HL-60/S4 treated with phorbol 12-myristate 13-acetate at 8.2 ng/mL for 4 days and 3 days (cell line): Measurements from ENCODE around the gene LCE3B.
"Not testable (repeated sequence)": the region's sequence is repeated elsewhere in the genome, so short reads cannot be mapped to it uniquely, and the experiment has no call there.

ENCODE experiments used
- in situ Hi-C: fragments of 300-500 bp; cut with MboI; formaldehyde crosslinking; loops from 2 replicates; pipeline ENCODE4 v1.15.0; 2022; ENCODE audit warnings: low sequenced_read_pairs

Gene LCE3B

DNA sequence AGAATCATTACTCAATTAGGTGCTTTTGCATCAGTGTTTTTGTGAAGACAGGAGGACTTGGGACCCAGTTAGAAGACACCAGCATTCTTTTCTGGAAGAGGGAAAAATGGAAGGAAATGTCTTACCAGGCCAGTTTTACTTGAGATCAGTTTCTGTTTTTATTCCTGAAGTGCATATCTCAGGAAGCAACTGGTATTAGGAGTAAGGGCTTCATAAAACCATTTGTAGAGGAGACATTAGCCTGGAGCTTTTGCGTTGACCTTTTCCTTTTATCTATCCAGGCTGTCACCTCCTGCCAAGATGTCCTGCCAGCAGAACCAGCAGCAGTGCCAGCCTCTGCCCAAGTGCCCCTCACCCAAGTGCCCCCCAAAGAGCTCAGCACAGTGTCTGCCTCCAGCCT lies at the start of gene LCE3B:
LCE3B (plus strand) TSS at position 301 of the 400 bp plus-strand sequence; CDS start at position 301, 0 bp downstream.
- in situ Hi-C loops = no loop called here

- in situ Hi-C loops = no loop called here
Measured at GRCh38 chr1:152565115-152565514, 48.5 kb upstream of the LCE3B start.

DNA sequence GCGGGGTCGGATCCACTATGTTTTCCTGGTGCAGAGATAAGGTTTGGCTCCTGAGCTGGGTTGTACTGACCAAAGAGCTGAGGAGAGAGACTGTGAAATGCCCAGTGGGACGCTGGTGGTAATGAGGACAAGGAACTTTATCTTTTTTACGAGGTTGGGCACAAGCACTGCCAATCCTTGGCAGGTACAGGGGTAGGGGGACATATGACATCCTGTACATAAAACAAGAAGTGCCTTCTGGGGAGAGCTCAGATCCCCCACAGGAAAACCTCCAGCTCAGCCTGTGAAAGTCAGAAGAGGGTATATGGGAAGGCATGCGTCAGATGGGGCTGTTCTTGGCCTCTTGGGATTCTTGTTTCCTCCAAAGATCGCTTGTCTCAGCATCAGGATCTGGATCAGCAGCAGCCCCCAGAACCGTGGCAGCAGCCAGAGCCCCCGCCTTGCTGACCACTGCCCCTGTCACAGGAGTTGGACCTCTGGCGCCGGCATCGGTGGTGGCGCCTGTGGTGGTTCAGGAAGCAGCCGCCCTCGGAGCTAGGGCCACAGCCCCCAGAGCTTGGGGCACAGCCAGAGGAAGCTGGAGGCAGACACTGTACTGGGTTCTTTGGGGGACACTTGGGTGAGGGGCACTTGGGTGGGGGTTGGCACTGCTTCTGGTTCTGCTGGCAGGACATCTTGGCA lies 47.9 kb upstream of the LCE3B start:
- in situ Hi-C loops = no loop called here

DNA sequence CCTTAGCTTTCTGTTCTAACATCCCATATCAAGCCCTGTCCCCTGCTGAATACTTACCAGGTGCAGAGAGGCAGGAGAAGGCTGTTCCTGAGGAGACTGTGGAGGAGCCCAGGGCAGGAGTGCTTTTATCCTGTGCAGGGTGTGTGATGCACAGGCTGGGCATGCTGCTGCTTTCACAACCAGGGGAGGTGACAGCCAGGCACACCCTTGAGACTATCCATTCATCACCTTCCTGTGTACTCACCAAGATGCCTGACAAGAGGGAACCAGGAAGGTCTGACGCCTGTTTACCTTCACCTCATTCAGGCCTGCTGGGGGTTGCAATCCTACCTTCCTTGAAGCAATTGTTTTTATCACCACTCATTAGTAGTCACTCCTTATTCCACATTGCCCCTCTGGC lies 46.9 kb upstream of the LCE3B start, which contains the start of gene LCE3E:
LCE3E (minus strand) TSS at position 100 of the 400 bp plus-strand sequence. CDS start 572 bp downstream, outside the sequence.
- in situ Hi-C loops = no loop called here

GRCh38 chr1:152577168-152577567 lies 36.4 kb upstream of the LCE3B start:
- in situ Hi-C loops = no loop called here

DNA sequence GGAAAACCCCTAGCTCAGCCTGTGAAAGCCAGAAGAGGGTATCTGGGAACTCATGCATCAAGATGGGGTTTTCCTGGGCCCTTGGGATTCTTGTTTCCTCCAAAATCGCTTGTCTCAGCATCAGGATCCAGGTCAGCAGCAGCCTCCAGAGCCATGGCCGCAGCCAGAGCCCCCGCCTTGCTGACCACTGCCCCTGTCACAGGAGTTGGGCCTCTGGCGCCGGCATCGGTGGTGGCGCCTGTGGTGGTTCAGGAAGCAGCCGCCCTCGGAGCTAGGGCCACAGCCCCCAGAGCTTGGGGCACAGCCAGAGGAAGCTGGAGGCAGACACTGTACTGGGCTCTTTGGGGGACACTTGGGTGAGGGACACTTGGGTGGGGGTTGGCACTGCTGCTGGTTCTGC lies 34.1 kb upstream of the LCE3B start:
- in situ Hi-C loops = not testable (repeated sequence)

DNA sequence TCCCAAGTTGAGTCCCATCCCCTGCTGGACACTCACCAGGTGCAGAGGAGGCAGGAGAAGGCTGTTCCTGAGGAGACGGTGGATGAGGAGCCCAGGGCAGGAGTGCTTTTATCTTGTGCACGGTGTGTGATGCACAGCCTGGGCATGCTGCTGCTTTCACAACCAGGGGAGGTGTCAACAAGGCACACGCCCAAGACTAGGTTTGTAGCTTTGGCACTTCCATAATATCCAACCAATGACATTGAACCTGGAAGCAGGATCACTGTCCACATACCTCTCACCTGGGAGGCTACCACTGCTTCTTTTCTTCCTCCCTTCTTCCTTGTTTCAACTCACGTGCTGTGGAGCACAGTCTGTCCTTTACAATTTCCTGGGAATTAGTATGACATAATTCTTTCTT lies 33.2 kb upstream of the LCE3B start, which contains the start of gene LCE3D:
LCE3D (minus strand) TSS at position 84 of the 400 bp plus-strand sequence. CDS start 580 bp downstream, outside the sequence.
- in situ Hi-C loops = no loop called here

- in situ Hi-C loops = no loop called here
Measured at GRCh38 chr1:152582647-152583046, 31.0 kb upstream of the LCE3B start.

- in situ Hi-C loops = no loop called here
Measured at GRCh38 chr1:152585586-152585985, 28.0 kb upstream of the LCE3B start.

- in situ Hi-C loops = no loop called here
Measured at GRCh38 chr1:152596986-152597385, 16.6 kb upstream of the LCE3B start.

GRCh38 chr1:152599934-152600333 lies 13.7 kb upstream of the LCE3B start, which contains the start of gene LCE3C:
TSS of gene LCE3C (plus strand) at chr1:152600234. CDS start at chr1:152600732, 498 bp downstream.
- in situ Hi-C loops = no loop called here

- in situ Hi-C loops = no loop called here
Measured at GRCh38 chr1:152621993-152622392, 8.4 kb downstream of the LCE3B start.

DNA sequence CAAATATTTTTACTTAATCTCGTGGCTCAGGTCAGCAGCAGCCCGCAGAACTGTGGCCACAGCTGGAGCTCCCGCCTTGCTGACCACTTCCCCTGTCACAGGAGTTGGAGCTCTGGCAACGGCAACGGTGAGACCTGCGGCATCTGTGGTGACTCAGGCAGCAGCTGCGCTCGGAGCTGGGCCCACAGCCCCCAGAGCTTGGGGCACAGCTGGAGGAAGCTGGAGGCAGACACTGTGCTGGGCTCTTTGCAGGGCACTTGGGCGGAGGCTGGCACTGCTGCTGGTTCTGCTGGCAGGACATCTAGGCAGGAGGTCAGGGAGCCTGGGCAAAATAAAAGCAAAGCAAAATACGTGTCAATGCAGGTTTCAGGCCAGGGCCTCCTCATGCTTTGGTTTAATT lies 9.2 kb downstream of the LCE3B start, which contains the start of gene LCE3A:
LCE3A (minus strand) TSS at position 301 of the 400 bp plus-strand sequence; CDS start at position 301, 0 bp downstream.
- in situ Hi-C loops = no loop called here

DNA sequence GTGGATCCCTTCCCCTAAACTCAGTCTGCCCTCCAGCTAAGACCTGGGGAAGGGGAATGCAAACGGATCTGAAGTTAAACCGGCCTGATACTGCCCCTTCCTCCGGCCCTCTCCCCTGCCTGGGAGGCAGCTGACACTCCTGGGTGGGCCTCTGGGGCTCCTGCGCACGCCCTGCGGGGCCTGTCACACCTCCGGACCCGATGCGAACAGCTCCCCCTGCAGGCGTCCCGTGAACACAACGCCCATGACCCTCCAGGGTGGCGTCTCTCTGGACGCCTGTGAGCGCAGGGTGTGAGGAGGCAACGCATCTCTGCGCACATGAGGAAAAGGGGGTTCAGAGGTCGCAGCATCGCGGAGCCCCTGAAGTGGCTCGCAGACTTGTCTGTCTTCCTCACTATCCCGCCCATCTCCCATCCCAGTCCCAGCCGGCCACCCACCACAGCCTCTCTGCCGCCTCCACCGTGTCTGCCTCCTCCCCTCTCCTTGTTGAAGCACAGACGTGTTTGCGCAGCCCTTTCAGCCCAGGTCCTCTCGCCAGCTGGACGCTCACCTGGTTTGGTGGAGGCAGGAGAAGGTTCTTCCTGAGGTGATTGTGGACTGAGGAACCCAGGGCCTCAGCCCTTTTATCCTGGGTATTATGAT lies 9.7 kb downstream of the LCE3B start:
- in situ Hi-C loops = no loop called here

DNA sequence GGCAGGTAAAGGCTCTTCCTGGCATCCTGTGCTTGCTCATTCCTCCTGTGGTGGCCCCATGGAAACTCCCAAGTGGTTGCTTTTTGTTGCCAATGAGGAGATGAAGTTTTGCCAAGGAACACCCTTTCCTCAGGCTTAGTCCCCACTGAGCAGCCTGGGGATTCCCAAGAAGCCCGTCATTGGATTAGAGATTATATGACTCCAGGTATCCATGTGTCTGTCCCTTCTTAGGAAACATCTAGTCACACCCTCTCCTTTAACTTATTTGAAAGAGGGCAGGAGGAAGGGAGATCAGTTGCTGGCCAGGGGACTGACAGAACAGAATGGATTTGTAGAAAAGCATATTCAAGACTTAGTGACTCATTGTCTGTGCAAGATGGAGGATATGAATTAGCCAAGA lies 13.1 kb downstream of the LCE3B start:
- in situ Hi-C loops = no loop called here

- in situ Hi-C loops = no loop called here
Measured at GRCh38 chr1:152630596-152630995, 17.0 kb downstream of the LCE3B start.

GRCh38 chr1:152640351-152640750 lies 26.7 kb downstream of the LCE3B start:
- in situ Hi-C loops = no loop called here

GRCh38 chr1:152643945-152644344 lies 30.3 kb downstream of the LCE3B start:
- in situ Hi-C loops = no loop called here

DNA sequence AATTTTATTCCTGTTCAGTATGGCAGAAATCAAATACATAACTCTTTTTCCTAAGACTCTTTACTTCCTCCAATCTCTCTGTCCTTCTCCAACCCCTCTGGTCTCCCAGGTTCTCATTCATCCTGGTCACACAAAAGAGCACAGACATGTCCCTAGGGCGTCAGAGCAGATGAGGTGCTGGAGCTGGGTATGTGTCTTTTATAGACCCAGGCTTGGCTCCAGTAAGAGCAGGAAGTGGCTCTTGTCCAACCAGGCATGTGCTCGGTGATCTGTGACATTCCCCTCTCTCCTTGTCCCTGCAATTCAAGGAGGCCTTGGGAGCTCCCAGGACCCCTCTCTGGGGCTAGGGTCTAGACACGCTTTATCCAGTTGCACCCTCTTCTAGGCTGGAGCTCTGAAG lies 31.5 kb downstream of the LCE3B start:
- in situ Hi-C loops = no loop called here

DNA sequence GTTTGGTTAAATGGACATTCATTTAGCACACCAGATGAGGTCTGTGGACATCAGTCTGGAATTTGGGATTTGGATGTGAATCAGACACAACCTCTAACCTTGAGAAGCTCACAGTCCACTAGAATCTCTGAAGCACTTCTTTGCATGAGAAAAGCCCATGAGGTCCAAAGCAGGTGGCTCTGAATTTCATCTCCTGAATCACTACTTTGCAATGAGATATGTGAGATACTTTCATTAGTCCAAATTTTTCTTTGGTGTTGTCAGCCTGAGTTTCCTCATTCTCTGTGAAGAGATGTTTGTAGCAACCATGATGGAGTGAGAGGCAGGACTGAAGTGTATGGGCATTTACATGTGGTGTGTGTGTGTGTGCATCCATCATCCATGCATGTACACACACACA lies 33.0 kb downstream of the LCE3B start:
- in situ Hi-C loops = no loop called here

- in situ Hi-C loops = no loop called here
Measured at GRCh38 chr1:152654110-152654509, 40.5 kb downstream of the LCE3B start.

DNA sequence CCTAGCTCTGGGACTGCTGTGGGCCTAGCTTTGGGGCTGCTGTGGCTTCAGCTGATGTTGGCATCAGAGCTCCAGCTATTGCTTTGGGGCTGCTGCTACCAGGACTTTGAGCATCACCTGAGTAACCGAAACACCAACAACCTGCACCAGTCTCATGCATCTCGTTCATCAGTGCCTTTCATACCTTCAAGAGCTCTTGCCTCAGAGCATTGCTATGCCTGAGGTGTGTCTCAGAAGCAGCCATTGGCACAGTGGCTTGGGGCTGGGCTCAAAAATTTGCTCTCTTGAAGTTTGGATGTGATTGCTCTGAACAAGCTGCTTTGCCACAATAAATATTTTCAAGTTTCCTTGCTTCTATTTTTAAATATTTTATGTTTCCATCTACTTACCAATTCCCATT lies 42.8 kb downstream of the LCE3B start:
- in situ Hi-C loops = no loop called here
